Activated CD8-positive, alpha-beta memory T cell treated with anti-CD3 and anti-CD28 coated beads, Interleukin-2, amount 50 U/mL, for 24 hours (primary cell): Measurements from ENCODE around the gene NT5C.
"Not testable (repeated sequence)": the region's sequence is repeated elsewhere in the genome, so short reads cannot be mapped to it uniquely, and the experiment has no call there.

Source experiments
- DNase-seq: peaks from one replicate; pipeline ENCODE4 v3.0.0-alpha.2; 2020; ENCODE audit errors: extremely low read depth

NT5C gene

DNA sequence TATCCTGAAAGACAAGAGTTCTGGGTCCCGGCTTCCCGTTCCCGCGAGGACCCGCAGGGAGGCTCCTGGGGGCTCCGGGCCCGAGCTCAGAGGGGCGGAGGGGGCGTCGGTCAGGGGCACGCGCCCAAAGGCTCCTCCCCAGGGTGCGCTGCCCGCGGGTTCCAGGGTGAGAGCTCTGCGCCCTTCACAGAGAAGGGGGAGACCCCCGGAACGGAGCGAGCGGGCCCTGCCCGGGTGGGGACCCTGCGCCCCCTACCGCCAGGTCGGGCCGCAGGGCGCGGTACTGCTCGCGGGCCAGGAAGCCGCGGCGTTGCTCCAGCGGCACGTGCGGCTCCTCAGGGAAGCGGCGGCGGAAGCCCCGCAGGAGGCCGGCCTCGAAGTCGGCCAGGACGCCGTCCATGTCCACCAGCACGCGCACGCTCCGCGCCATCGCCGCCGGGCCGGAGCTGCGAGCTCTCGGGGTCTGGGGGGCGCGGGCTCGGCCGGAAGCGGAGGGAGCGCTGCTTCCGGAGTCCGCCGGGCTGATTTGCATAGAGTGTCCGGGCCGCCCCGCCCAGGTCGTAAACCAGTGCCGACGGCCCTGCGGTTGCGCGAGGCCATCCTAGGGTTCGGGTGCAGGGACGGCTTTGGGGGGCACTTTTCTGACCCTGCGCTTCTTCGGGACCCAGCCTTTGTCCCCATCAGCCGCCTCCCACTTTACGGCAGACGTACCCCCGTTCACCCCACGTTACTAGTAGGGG, at the start of gene NT5C:
Gene NT5C (minus strand): TSS at position 465 of the 740 bp plus-strand sequence. CDS start 35 bp downstream, at position 430.
- DNase-seq: peak; percentile 46

GRCh38 chr17:75181110-75181509, 49.6 kb upstream of the NT5C start:
- no peak for DNase-seq

DNA sequence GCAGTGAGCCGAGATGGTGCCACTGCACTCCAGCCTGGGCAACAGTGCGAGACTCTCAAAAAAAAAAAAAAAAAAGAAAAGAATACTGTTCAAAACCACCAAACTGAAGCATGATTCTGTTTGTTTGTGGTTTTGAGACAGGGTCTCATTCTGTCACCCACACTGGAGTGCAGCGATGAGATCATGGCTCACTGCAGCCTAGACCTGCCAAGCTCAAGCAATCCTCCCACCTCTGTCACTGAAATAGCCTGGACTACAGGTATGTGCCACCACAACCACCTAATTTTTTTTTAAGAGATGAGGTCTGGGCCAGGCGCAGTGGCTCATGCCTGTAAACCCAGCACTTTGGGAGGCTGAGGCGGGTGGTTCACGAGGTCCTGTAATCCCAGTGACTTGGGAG, 46.9 kb upstream of the NT5C start:
- DNase-seq: no peak

DNA sequence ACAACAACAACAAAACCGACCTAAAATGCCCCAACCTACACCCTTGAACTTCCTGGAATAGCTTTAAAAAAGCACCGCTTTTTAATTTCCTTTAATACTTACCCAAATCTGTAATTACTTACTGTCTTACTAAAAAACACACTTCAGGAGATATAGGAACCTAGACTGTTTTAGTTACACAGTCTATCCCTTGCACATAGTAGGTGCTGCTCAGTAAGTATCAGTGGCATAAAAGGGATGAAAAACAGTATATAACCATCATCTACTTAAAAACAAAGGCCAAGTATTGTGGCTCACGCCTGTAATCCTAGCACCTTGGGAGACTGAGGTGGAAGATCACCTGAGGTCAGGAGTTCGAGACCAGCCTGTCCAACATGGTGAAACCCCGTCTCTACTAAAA, 45.1 kb upstream of the NT5C start:
- DNase-seq: no peak

DNA sequence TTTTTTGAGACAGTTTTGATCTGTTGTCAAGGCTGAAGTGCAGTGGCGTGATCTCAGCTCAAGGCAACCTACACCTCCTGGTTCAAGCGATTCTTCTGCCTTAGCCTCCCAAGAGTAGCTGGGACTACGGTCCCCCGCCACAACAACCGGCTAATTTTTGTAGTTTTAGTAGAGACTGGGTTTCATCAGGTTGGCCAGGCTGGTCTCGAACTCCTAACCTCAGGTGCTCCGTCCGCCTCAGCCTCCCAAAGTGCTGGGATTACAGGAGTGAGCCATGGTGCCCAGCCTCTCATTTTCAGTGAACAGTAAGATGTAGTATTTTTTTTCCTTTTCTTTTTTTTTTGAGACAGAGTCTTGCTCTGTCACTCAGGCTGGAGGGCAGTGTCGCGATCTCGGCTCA, 43.5 kb upstream of the NT5C start:
- DNase-seq: no peak

GRCh38 chr17:75173526-75173925, 42.0 kb upstream of the NT5C start:
- no peak for DNase-seq

GRCh38 chr17:75168998-75169397, 37.5 kb upstream of the NT5C start:
- no peak for DNase-seq

- not testable (repeated sequence) for DNase-seq
Observed at GRCh38 chr17:75164606-75165005, 33.1 kb upstream of the NT5C start.

DNA sequence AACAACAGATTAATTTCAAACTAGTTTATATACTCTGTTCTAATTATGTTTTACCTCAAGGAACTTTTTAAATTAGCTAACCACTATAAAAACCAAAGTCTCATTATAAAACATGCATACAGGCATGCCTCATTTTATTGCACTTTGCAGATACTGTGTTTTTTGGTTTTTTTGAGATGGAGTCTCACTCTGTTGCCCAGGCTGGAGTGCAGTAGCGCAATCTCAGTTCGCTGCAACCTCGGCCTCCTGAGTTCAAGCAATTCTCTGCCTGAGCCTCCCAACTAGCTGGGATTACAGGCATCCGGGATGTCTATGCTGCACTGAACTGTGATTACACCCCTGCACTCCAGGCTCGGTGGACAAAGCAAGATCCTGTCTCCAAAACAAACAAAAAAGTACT, 31.5 kb upstream of the NT5C start:
- no peak for DNase-seq

DNA sequence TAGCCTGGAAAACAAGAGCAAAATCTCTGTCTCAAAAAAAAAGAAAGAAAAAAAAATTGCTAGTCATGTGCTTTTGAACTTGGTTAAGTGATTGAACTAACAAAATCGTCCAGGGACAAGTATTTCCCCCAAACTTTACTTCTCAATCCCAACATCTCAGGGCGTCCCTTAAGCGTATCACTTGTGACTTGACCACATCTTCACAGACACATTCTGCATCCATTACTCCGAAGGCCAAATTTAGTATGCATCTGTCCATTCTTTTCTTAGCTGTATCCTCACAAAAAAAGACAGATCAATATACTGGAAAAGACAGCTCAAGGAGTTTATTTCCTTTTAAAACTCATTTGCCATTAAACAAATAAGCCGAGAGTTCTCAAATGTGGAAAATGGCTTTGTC, 28.7 kb upstream of the NT5C start:
- no peak for DNase-seq

DNA sequence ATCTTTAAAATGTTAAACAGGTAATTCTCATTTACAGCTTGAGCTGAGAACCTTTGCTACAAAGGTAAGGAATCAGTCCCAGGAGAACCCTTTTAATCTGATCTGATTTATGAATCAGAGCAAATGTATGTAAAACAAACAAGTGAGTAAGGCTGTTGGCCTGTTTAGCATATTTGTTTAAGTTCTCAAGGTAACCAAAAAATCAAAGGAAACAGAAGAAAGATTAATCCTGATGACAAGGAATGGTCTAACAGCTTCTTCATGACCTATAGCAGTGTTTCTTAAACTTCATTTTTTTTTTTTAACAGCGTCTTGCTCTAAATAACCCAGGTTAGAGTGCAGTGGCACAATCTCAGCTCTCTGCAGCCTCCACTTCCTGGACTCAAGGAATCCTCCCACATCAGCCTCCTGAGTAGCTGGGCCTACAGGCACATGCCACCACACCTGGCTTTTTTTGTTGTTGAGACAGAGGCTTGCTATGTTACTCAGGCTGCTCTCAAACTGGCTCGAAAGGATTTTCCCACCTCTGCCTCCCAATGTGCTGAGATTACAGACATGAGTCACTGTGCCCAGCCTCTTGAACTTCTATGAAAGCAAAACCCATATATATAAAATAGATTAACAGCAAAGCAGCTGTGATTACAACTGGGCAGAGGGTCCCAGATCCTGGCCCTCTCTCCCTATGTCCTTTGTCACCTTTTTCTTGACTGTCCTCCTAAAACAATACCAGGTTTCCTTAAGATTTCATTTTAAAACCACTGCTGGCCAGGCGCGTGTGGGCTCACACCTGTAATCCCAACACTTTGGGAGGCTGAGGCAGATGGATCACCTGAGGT, 27.9 kb upstream of the NT5C start:
- no peak for DNase-seq

GRCh38 chr17:75158480-75158879, 26.9 kb upstream of the NT5C start:
- not testable (repeated sequence) for DNase-seq

DNA sequence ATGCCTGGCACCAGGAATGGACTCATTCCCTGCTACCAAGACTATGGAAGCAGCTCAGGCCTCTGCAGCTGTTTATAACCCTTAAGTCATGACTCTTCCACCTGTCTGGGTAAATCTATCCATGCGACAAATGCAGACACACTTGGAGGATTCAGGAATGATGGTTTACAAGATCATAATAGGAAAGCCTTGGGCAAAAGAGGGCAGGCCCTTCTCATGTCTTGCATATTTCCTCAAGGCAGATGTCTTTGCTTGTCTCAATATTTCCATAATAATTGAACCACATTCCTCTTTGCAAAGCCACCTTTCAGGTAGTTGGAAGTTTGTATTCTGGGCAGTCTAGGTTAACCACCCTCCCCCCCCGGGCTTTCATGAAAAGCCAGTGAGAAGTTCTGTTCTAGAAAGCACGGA, 23.7 kb upstream of the NT5C start:
- no peak for DNase-seq

GRCh38 chr17:75154195-75155106, 22.9 kb upstream of the NT5C start, which contains the start of gene JPT1:
Gene JPT1, minus strand, starts transcription at chr17:75154512. Its CDS starts 115 bp downstream, at chr17:75154397.
- peak; percentile 93 for DNase-seq

- no peak for DNase-seq
Observed at GRCh38 chr17:75153780-75154194, 22.2 kb upstream of the NT5C start.

GRCh38 chr17:75152922-75153779, 21.6 kb upstream of the NT5C start:
- DNase-seq: no peak

GRCh38 chr17:75152523-75152921, 21.0 kb upstream of the NT5C start:
- no peak for DNase-seq

DNA sequence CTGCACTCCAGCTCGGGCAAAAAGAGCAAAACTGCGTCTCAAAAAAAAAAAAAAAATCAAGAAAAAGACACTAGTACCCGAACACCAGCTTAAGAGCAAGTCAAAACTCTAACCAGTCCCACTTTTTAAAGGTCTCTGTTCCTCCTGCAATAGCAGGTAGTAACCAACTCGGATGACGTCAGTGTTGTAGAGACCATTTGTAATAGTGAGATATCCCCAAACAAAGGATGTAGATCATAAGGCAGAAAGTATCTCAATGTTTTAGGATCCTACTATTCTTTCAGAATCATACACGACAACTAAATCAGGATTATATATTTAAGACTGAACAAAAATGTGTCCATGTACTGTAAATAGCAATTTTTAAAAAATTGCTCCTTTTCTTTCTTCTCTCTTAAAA, 20.4 kb upstream of the NT5C start:
- no peak for DNase-seq

- no peak for DNase-seq
Observed at GRCh38 chr17:75147878-75148546, 16.5 kb upstream of the NT5C start.

DNA sequence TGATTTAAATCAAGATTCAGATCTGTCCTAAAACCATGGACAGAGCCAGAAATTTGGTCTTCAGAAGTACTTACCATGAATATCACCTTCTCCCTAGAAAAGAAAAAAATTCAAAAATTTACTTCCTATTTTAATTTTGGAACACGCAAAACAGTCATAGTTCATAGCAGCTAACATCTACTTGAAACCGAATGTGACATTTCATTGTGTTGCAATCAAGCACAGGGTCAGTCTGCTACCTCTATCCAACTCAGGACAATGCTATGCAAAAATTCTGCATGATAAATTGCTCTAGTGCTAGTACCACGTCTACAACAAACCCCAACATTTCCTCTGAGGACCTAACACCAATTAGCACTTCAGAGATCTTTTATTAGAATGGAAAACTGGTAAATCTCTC, 15.1 kb upstream of the NT5C start:
- DNase-seq: no peak
